ENCODE data around the gene SYNDIG1. TPM values are rescaled to one million over a fixed set of nuclear protein-coding genes. Genes with fewer than 3 reads are reported as not detected.

SYNDIG1 gene
- total and polyA plus RNA-seq, 9 of the 15 experiments (the other 6 are each of a cell fraction or from before 2014, with no cell fraction given) = not detected

- no peaks in the 10 kb centered on the region for H3K27me3 ChIP-seq (ENCODE audit: control insufficient read depth in 2 of 2, insufficient read depth in 2 of 2, low read length in 2 of 2)
- no peak overlapping the region for H3K4me3 ChIP-seq
- no peaks in the 10 kb centered on the region for H3K9me1 ChIP-seq (ENCODE audit: control insufficient read depth, insufficient read depth, low read length)
- H3K4me1 ChIP-seq (replicated peaks in 1 of 2; ENCODE audit: control insufficient read depth in 2 of 2, insufficient read depth in 2 of 2, low read length in 2 of 2) = no peaks in the 10 kb centered on the region
- intact Hi-C loops (cut with micrococcal nuclease) = no loop called here
- H3K9me3 ChIP-seq (replicated peaks; ENCODE audit: control insufficient read depth, insufficient read depth, low read depth, low read length) = no peaks in the 10 kb centered on the region
- no peak overlapping the region for H2AFZ ChIP-seq (ENCODE audit: low read depth, low read length)
- no TSS peak for BruUV-seq (replicated peaks)
- POLR2A ChIA-PET = interaction anchor here (0.8 kb wide), 1 partner anchor 307 kb away, joined by 4 read pairs; no protein-coding TSS in a partner anchor
- no peaks in the 10 kb centered on the region for H3K36me3 ChIP-seq (ENCODE audit: control insufficient read depth, insufficient read depth, low read length)
- 0% methylated on average over 7 of the region's 10 CpGs for WGBS (ENCODE audit: insufficient coverage, low coverage, missing lambda C conversion rate)
- ATAC-seq (no peak), DNase-seq (ENCODE audit: extremely low read depth in 1 of 4, low spot score in 3 of 4) (no peak), FAIRE-seq (no peak)
- no peaks in the 10 kb centered on the region for H4K20me1 ChIP-seq (replicated peaks; ENCODE audit: control insufficient read depth, insufficient read depth, low read length)
- no peaks in the 10 kb centered on the region for H3K79me2 ChIP-seq (ENCODE audit: control insufficient read depth, insufficient read depth, low read length)
- H3K4me2 ChIP-seq (ENCODE audit: insufficient read depth, low read length) = no peak overlapping the region
- H3K27ac ChIP-seq (ENCODE audit: extremely low read depth, low read depth, low read length) = no peak overlapping the region
- no peak for TF ChIP-seq ZNF311 (CRISPR knock-in tag; IDR thresholded peaks at IDR 0.05)
- TF ChIP-seq HMBOX1 (IDR thresholded peaks at IDR 0.05) = no peak
- no peak for TF ChIP-seq MXI1 (IDR thresholded peaks at IDR 0.05; ENCODE audit: low read depth, low read length)
- no peak for TF ChIP-seq BRF2 (IDR thresholded peaks at IDR 0.05; ENCODE audit: borderline replicate concordance, insufficient read depth, insufficient read length)
- H3K9ac ChIP-seq (ENCODE audit: insufficient read depth in 1 of 2, low read depth in 2 of 2, low read length in 2 of 2) = no peak overlapping the region
- CTCF ChIA-PET (ENCODE audit: low intra/inter-chr PET ratio) = no interaction called here
- in situ Hi-C loops (cut with MboI) = no loop called here
Measured at GRCh38 chr20:24646321-24646720, 176.9 kb downstream of the SYNDIG1 start.
